CD14-positive monocyte (primary cell): ENCODE data around the gene IL2RG. TPM values are rescaled to one million over a fixed set of nuclear protein-coding genes. Genes with fewer than 3 reads are reported as not detected.

Experiments used
- DNase-seq, 3 donors: peaks; one replicate each; pipeline ENCODE4 v3.0.0-alpha.2; 2011 to 2022
- H2AFZ ChIP-seq: 2 replicates; pipeline ENCODE4 v1.6.0; 2012; ENCODE audit warnings: mild to moderate bottlenecking, low read depth, low read length, inconsistent platforms; ENCODE audit not compliant: insufficient read depth, poor library complexity, severe bottlenecking
- H3K27ac ChIP-seq, 2 donors: 1 replicate in 1 of 2; 2 replicates in 1 of 2; pipeline ENCODE4 v1.5.1; 2012 to 2013; ENCODE audit warnings: low read length in 2 of 2, control low read depth in 1 of 2, inconsistent platforms in 1 of 2, low read depth in 1 of 2, mild to moderate bottlenecking in 1 of 2
- H3K27me3 ChIP-seq, 2 donors: one replicate each; pipeline versions ENCODE4 v1.6.0 to v1.6.1; 2011 to 2013; ENCODE audit warnings: low read length in 2 of 2; ENCODE audit not compliant: control insufficient read depth in 2 of 2, insufficient read depth in 2 of 2
- H3K36me3 ChIP-seq, 2 donors: replicated peaks in 1 of 2; 1 replicate in 1 of 2; 2 replicates in 1 of 2; pipeline versions ENCODE4 v1.5.1 to v1.6.1; 2012 to 2013; ENCODE audit warnings: low read length in 2 of 2, control low read depth in 1 of 2, inconsistent platforms in 1 of 2, mild to moderate bottlenecking in 1 of 2; ENCODE audit not compliant: insufficient read depth in 2 of 2, control insufficient read depth in 1 of 2
- H3K4me1 ChIP-seq, 2 donors: 1 replicate in 1 of 2; 2 replicates in 1 of 2; pipeline versions ENCODE4 v1.5.1 to v1.6.1; 2012 to 2013; ENCODE audit warnings: low read length in 2 of 2, control low read depth in 1 of 2, inconsistent platforms in 1 of 2, mild to moderate bottlenecking in 1 of 2, moderate library complexity in 1 of 2; ENCODE audit not compliant: insufficient read depth in 2 of 2, control insufficient read depth in 1 of 2
- H3K4me2 ChIP-seq: replicated peaks from 2 replicates; pipeline ENCODE3; 2012; ENCODE audit warnings: low read length, moderate library complexity, mild to moderate bottlenecking; ENCODE audit not compliant: poor library complexity, severe bottlenecking; ENCODE audit errors: extremely low read depth
- H3K4me3 ChIP-seq, 3 experiments: fragments of 200-600 bp in 1 of 3; sonication (generic) in 1 of 3; replicated peaks in 1 of 3; 1 replicate in 2 of 3; 2 replicates in 1 of 3; pipeline ENCODE4 v1.5.1; 2011 to 2013; ENCODE audit warnings: low read length in 3 of 3, mild to moderate bottlenecking in 3 of 3, control low read depth in 2 of 3, low read depth in 2 of 3, inconsistent platforms in 1 of 3, moderate library complexity in 1 of 3
- H3K79me2 ChIP-seq: 2 replicates; pipeline ENCODE4 v1.6.0; 2012; ENCODE audit warnings: mild to moderate bottlenecking, control low read depth, inconsistent platforms, low read length, moderate library complexity; ENCODE audit not compliant: insufficient read depth
- H3K9ac ChIP-seq: 2 replicates; pipeline ENCODE4 v1.6.0; 2017; ENCODE audit warnings: low read length, mild to moderate bottlenecking; ENCODE audit not compliant: insufficient read depth, poor library complexity, severe bottlenecking
- H3K9me3 ChIP-seq, 2 donors: replicated peaks in 1 of 2; 1 replicate in 1 of 2; 2 replicates in 1 of 2; pipeline versions ENCODE4 v1.5.1 to v1.6.1; 2012 to 2013; ENCODE audit warnings: low read length in 2 of 2, control low read depth in 1 of 2; ENCODE audit not compliant: control insufficient read depth in 1 of 2, insufficient read depth in 1 of 2
- H4K20me1 ChIP-seq: 2 replicates; pipeline ENCODE4 v1.6.0; 2012; ENCODE audit warnings: mild to moderate bottlenecking, low read length, control low read depth, moderate library complexity; ENCODE audit not compliant: insufficient read depth
- H3K27ac Mint-ChIP-seq, 7 donors: one replicate each; pipeline ENCODE4 v1.8.0; 2020; ENCODE audit warnings: mild to moderate bottlenecking in 7 of 7, mixed read lengths in 7 of 7, moderate library complexity in 6 of 7, inconsistent platforms in 2 of 7
- H3K27me3 Mint-ChIP-seq, 3 donors: one replicate each; pipeline ENCODE4 v1.8.0; 2021 to 2022; ENCODE audit warnings: low read depth in 3 of 3, mild to moderate bottlenecking in 3 of 3, mixed read lengths in 3 of 3, moderate library complexity in 3 of 3, inconsistent platforms in 1 of 3
- H3K36me3 Mint-ChIP-seq, 2 donors: one replicate each; pipeline ENCODE4 v1.8.0; 2020; ENCODE audit warnings: mixed read lengths in 2 of 2, inconsistent platforms in 1 of 2, mild to moderate bottlenecking in 1 of 2
- H3K4me1 Mint-ChIP-seq: one replicate; pipeline ENCODE4 v1.8.0; 2020; ENCODE audit warnings: mild to moderate bottlenecking, mixed read lengths
- H3K4me3 Mint-ChIP-seq, 2 donors: one replicate each; pipeline ENCODE4 v1.8.0; 2020; ENCODE audit warnings: mild to moderate bottlenecking in 2 of 2, mixed read lengths in 2 of 2, moderate library complexity in 1 of 2
- H3K9me3 Mint-ChIP-seq, 7 donors: one replicate each; pipeline ENCODE4 v1.8.0; 2020 to 2022; ENCODE audit warnings: mixed read lengths in 7 of 7, mild to moderate bottlenecking in 6 of 7, moderate library complexity in 6 of 7, inconsistent platforms in 2 of 7
- WGBS: methylation state at CpG from one replicate; pipeline ENCODE4 v1.1.5; 2013; ENCODE audit warnings: missing lambda C conversion rate; ENCODE audit not compliant: insufficient coverage; 5-methylcytosine and 5-hydroxymethylcytosine counted together
- intact Hi-C, 2 donors: fragments of 100-400 bp; cut with micrococcal nuclease; formaldehyde crosslinking; loops; one replicate each; pipeline versions ENCODE4 v1.15.0 to v1.15.1; 2023
- polyA plus RNA-seq, 3 donors: library from polyadenylated mRNA; depleted of rRNA in 1 of 3; unstranded in 2 of 3; stranded (reverse) in 1 of 3; fragments of 300-500 nt in 2 of 3; fragments of >200 nt in 1 of 3; fragmentation: Illumina TruSeq in 2 of 3; gene quantifications; 1 replicate in 2 of 3; 2 replicates in 1 of 3; pipeline ENCODE4 v1.2.3, GENCODE V29; 2012 to 2021
- TF ChIP-seq, protein P1 (sequence below): fragments of 200-600 bp; IDR thresholded peaks from one replicate; pipeline ENCODE4 v1.8.0; 2022; ENCODE audit warnings: antibody characterized with exemption, mild to moderate bottlenecking

IL2RG gene
- polyA plus RNA-seq, 3 donors = 48.3 to 105 (median 94.5) TPM

DNA sequence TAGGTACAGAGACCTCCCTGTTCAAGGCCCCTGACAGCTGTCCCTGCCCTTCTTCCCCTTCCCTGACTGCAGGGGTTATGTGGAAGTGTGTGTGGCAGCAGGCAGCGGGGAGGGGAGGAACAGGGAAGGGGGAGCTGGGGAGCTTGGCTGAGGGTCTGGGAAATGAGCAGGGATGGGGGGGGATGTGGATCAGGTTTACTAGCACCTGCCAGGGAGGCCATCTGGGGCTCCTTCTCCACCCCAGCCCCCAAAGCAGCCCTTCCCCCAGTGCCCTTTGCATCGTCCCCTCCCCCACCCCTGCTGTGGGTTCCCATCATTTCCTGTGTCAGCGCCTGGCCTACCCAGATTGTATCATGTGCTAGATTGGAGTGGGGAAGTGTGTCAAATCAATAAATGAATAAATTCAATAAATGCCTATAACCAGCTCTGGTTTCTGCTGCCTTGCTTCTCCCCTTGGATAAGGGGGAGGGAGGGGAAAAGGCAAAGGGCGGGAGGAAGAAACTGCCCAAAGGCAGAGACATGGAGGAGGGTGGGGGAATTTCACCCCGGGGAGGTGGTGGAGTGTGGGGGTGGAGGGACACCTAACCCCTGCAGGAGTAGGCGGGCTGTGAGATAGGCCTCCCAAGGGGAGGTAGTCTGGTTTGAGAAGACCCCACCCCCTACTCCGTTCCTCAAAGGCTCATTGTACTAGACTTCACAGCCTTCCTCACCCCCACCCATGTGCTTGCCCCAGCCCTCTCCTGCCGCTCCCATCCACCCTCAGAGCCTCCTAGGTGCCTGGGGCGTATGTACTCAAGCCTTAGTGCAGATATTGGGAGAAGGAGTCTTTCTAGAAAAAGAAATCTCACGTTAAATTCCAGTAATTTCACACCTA, 8.0 kb downstream of the IL2RG start:
- no peaks in the 10 kb centered on the region for H4K20me1 ChIP-seq
- intact Hi-C loops = loop anchor here in 1 of 2 donors (2.0 kb wide), 1 partner anchor 15 kb away; the partner anchor contains the start of gene MED12
- Mint-ChIP-seq H3K27me3 (peaks cover 0 to 10% (median 0%) of the 10 kb centered on the region in 3 donors), H3K27ac (peak overlapping the region in 6 of 7 donors; percentile 16 to 89 (median 78)), H3K9me3 (peaks cover 0 to 1% (median 0%) of the 10 kb centered on the region in 7 donors), H3K4me1 (peaks cover 55% of the 10 kb centered on the region), H3K4me3 (peak overlapping the region; percentile 62 to 75), H3K36me3 (peaks cover 18 to 25% of the 10 kb centered on the region in 2 donors)
- peaks cover 5 to 7% of the 10 kb centered on the region in 2 donors for H3K36me3 ChIP-seq
- no peaks in the 10 kb centered on the region for H3K9me3 ChIP-seq
- no peak overlapping the region for H3K9ac ChIP-seq
- peak overlapping the region; percentile 17 to 37 for H3K27ac ChIP-seq
- H3K4me2 ChIP-seq = peak overlapping the region; percentile 58
- no peak for DNase-seq
- WGBS = no CpG with 5 or more reads among the region's 10 CpGs
- H3K27me3 ChIP-seq = no peaks in the 10 kb centered on the region
- TF ChIP-seq, protein P1, sequence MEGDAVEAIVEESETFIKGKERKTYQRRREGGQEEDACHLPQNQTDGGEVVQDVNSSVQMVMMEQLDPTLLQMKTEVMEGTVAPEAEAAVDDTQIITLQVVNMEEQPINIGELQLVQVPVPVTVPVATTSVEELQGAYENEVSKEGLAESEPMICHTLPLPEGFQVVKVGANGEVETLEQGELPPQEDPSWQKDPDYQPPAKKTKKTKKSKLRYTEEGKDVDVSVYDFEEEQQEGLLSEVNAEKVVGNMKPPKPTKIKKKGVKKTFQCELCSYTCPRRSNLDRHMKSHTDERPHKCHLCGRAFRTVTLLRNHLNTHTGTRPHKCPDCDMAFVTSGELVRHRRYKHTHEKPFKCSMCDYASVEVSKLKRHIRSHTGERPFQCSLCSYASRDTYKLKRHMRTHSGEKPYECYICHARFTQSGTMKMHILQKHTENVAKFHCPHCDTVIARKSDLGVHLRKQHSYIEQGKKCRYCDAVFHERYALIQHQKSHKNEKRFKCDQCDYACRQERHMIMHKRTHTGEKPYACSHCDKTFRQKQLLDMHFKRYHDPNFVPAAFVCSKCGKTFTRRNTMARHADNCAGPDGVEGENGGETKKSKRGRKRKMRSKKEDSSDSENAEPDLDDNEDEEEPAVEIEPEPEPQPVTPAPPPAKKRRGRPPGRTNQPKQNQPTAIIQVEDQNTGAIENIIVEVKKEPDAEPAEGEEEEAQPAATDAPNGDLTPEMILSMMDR = no peak
- H3K79me2 ChIP-seq = no peaks in the 10 kb centered on the region
- peaks cover 49 to 52% of the 10 kb centered on the region in 2 donors for H3K4me1 ChIP-seq
- H2AFZ ChIP-seq = peak overlapping the region; percentile 42
- H3K4me3 ChIP-seq = peak overlapping the region in 1 of 3 experiments; percentile 52

DNA sequence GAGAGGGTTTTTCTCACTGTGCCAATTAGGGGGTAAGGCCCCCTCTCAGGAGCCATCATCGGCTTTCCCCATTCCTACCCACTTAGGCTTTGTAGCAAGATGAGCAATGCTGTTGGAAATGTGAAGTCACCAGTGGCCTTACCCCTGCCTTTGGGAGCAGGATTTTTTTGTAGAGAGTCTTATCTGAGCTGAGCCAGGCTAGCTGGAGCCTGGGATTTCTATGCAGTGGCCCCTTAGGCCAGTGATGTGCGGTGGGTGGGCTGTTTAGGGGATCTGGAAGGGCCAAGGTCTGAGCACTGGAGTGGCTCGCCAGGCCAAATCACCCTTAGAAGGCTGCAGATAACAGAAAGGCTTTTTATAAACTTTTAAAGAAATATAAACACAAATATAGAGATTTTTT, 9.1 kb downstream of the IL2RG start:
- peaks cover 5 to 7% of the 10 kb centered on the region in 2 donors for H3K36me3 ChIP-seq
- H3K27me3 ChIP-seq = no peaks in the 10 kb centered on the region
- Mint-ChIP-seq H3K27me3 (peaks cover 0 to 9% (median 0%) of the 10 kb centered on the region in 3 donors), H3K27ac (peak overlapping the region in 1 of 7 donors; percentile 60), H3K4me3 (no peak overlapping the region), H3K4me1 (peaks cover 52% of the 10 kb centered on the region), H3K9me3 (peaks cover 0 to 1% (median 0%) of the 10 kb centered on the region in 7 donors), H3K36me3 (peaks cover 18% of the 10 kb centered on the region in 2 donors)
- TF ChIP-seq, protein P1 = no peak
- no peaks in the 10 kb centered on the region for H3K9me3 ChIP-seq
- no peak overlapping the region for H3K4me2 ChIP-seq
- no peak for DNase-seq
- H3K4me3 ChIP-seq = no peak overlapping the region
- no CpG with 5 or more reads among the region's 3 CpGs for WGBS
- peaks cover 48 to 49% of the 10 kb centered on the region in 2 donors for H3K4me1 ChIP-seq
- intact Hi-C loops = loop anchor here in 1 of 2 donors (2.0 kb wide), 1 partner anchor 17 kb away; the partner anchor contains the start of gene MED12
- no peaks in the 10 kb centered on the region for H3K79me2 ChIP-seq
- no peak overlapping the region for H3K27ac ChIP-seq
- no peak overlapping the region for H3K9ac ChIP-seq
- H4K20me1 ChIP-seq = no peaks in the 10 kb centered on the region
- no peak overlapping the region for H2AFZ ChIP-seq
